WERI-Rb-1 (cell line): ENCODE results near the gene FGF3.

Experiments
- DNase-seq: peaks from one replicate; pipeline ENCODE4 v3.0.0-alpha.2; 2020
- H3K27ac ChIP-seq: fragments of 250-450 bp; sonication (Bioruptor Pico); 2 replicates; pipeline ENCODE4 v1.5.1; 2020; ENCODE audit warnings: mild to moderate bottlenecking, moderate library complexity
- H3K27me3 ChIP-seq: fragments of 250-450 bp; sonication (Bioruptor Pico); 2 replicates; pipeline ENCODE4 v1.5.1; 2021; ENCODE audit warnings: mild to moderate bottlenecking, low read depth, moderate library complexity; ENCODE audit not compliant: insufficient read depth, severe bottlenecking
- H3K36me3 ChIP-seq: fragments of 250-450 bp; sonication (Bioruptor Pico); 2 replicates; pipeline ENCODE4 v1.5.1; 2020; ENCODE audit warnings: mild to moderate bottlenecking, moderate library complexity
- H3K4me3 ChIP-seq: 2 replicates; pipeline ENCODE4 v1.5.1; 2011; ENCODE audit warnings: low read depth, mild to moderate bottlenecking, control low read depth, low read length
- H3K9me3 ChIP-seq: fragments of 250-450 bp; sonication (Bioruptor Pico); 2 replicates; pipeline ENCODE4 v1.5.1; 2021; ENCODE audit warnings: mild to moderate bottlenecking, moderate library complexity; ENCODE audit not compliant: severe bottlenecking
- TF ChIP-seq, protein P1 (sequence below): IDR thresholded peaks from 2 replicates; pipeline ENCODE4 v1.5.1; 2011; ENCODE audit warnings: low read depth, mild to moderate bottlenecking, control low read depth, inconsistent platforms, low read length

The FGF3 gene

DNA sequence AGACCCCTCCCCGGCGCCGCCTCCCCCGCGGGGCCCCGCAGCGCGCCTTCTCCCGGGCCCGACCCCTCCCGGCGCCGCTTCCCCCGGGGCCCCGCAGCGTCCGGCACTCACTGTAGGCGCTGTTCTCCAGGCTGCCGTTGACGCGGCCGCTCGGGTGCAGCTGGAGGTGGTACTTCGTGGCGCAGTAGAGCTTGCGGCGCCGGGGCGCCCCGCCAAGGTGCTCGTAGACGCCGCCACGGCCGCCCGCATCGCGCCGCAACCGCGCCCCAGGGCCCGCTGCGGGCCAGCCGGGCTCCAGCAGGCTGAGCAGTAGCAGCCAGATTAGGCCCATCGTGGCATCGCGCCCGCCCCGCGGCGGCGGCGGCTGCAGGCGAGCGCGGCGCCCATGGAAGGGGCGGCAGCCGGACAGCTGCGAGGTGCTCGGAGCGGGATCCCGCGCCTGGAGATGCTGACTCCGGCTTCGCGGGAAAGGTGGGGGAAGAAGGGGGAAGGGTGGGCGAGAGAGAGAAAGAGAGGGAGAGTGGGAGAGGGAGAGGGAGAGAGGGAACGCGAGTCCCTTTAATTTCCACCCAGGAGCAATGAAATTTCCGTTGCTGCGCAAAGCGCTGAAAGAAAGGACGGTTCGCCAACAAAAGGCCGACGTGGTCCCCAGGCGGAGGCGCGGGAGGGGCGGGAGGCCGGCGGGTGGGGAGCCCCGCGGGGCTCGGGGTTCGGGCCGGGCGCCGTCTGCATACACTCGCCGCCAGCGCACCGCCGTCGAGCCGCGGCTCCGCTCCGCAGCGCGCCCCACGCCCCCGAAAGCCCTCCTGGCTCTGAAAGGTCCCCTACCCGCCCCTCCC lies at the start of gene FGF3:
TSS of gene FGF3 (minus strand) at position 814 of the 839 bp plus-strand sequence. CDS start at position 331, 483 bp downstream.
- Histone ChIP-seq H3K4me3 (peak within 1 kb of the TSS; percentile 40; the same call in 1 of the 2 replicates), H3K9me3 (no peaks in the 10 kb centered on the region), H3K27ac (no peak within 1 kb of the TSS), H3K27me3 (peaks cover 94% of the 10 kb centered on the region), H3K36me3 (no peaks in the 10 kb centered on the region)
- DNase-seq: no peak
- TF ChIP-seq, protein P1, sequence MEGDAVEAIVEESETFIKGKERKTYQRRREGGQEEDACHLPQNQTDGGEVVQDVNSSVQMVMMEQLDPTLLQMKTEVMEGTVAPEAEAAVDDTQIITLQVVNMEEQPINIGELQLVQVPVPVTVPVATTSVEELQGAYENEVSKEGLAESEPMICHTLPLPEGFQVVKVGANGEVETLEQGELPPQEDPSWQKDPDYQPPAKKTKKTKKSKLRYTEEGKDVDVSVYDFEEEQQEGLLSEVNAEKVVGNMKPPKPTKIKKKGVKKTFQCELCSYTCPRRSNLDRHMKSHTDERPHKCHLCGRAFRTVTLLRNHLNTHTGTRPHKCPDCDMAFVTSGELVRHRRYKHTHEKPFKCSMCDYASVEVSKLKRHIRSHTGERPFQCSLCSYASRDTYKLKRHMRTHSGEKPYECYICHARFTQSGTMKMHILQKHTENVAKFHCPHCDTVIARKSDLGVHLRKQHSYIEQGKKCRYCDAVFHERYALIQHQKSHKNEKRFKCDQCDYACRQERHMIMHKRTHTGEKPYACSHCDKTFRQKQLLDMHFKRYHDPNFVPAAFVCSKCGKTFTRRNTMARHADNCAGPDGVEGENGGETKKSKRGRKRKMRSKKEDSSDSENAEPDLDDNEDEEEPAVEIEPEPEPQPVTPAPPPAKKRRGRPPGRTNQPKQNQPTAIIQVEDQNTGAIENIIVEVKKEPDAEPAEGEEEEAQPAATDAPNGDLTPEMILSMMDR: no peak

DNA sequence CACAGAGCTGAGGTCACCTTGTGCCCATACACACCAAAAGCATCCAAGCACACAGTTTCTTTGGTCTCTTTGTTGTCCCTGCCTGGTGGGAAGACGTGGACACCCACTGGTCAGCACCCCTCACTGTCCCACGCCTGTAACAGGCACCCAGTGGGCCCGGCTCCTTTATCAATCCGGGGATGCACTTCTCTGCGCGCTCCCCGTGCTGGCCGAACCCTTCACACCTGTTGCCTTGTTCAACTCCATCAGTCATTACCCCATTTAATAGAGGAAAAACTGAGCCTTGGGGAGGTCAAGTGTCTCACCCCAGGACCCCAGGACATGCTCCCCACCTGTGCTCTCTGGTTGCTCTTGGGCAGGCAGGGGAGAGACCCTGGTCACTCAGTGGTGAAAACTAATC lies 49.7 kb upstream of the FGF3 start:
- DNase-seq: no peak
- TF ChIP-seq, protein P1: no peak
- H3K27ac ChIP-seq: no peak overlapping the region

DNA sequence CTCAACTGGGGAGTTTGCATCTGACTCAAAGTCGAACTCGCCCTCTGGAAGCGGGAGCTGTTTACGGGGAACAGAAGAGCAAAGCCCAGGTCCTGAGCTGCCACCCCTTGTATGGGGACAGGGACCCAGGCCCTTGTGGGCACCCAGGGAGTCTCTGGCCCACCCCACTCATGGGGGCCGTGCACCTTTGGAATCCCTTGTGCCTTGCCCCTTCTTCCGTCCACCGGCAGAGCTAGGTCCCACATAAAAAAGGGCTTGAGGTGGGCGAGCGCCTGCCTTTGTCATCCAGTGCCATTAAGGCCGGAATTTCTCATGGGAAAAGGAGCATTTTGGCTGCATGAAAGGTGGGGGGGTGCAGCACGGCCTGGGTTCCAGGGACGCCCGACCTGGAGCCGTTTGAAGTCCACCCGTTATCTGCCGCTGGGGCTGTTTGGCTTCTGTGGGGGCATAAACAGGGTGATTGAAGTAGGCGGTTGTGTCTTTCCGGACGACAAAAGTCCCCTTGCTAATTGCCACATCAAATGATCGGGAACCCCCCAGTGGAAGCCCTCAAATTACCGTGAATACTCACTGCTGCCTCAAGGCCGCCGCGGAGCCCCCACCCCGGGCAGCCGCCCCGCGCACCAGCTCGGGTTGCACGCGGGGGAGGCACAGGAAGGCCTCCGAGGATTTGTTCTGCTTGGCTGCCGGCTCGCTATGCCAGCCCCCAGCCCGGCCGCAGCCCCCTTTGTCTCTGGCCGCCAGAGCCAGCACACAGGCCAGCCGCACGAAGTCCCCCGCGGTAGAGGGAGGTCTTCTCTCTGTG lies 49.0 kb upstream of the FGF3 start:
- TF ChIP-seq, protein P1: no peak
- Histone ChIP-seq H3K27ac (no peak overlapping the region), H3K36me3 (no peaks in the 10 kb centered on the region), H3K9me3 (no peaks in the 10 kb centered on the region), H3K27me3 (no peaks in the 10 kb centered on the region), H3K4me3 (no peak overlapping the region)
- DNase-seq: no peak

More for the DNA sequence above, 49.7 kb upstream of the FGF3 start:
- Histone ChIP-seq H3K27me3 (no peaks in the 10 kb centered on the region), H3K36me3 (no peaks in the 10 kb centered on the region), H3K9me3 (no peaks in the 10 kb centered on the region), H3K4me3 (no peak overlapping the region)

DNA sequence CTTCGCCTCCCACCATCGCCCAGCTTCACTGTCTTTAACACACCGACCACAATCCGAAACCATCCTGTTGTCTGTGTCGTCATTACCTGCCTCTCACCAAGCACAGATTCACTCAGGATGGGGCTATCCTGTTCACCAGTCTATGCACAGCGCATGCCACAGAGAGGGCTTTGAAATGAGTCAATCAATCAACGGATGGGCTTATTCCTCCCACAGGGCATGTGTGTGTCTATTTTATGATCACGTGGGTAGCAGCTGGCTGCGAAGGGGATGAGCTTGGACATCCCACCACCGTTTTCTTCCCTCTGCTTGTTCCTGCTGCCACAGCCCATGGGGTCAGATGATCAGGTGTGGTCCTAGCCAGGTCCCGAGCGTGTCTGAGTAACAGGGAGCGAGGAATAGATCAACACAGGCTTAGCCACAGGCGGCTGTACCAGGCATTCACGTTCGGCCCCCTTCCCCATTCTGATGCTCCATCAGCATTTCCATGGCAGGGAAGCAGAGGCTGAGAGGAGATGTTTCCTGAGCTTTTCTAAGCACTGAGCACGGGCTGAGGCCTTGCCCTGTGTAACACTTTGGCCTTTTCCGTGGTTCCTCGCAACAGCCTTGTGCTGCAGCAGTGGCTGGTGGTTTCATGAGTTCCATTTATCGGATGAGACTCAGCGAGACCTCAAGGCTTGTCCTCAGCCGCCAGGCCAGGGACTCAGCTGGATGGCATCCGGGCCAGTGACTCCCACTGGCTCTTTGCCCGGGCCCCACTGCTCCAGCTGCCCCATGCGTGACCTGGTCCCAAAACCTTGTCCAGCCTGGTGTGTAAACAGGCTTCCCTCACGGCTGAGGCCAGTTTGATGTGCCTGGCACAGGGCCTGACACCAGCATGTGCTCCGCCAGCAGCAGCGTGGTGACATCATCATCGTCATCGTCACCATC lies 48.1 kb upstream of the FGF3 start:
- Histone ChIP-seq H3K36me3 (no peaks in the 10 kb centered on the region), H3K4me3 (no peak overlapping the region), H3K9me3 (no peaks in the 10 kb centered on the region), H3K27me3 (no peaks in the 10 kb centered on the region), H3K27ac (no peak overlapping the region)
- DNase-seq: no peak
- TF ChIP-seq, protein P1: no peak

GRCh38 chr11:69866648-69867047 lies 47.4 kb upstream of the FGF3 start:
- H3K27ac ChIP-seq: no peak overlapping the region
- no peaks in the 10 kb centered on the region for H3K36me3 ChIP-seq
- no peaks in the 10 kb centered on the region for H3K9me3 ChIP-seq
- TF ChIP-seq, protein P1: no peak
- no peak for DNase-seq
- H3K27me3 ChIP-seq: no peaks in the 10 kb centered on the region
- H3K4me3 ChIP-seq: no peak overlapping the region
